Inflammatory macrophage (primary cell): ENCODE measurements around the gene ZNF410.
"Not testable (repeated sequence)": the region's sequence is repeated elsewhere in the genome, so short reads cannot be mapped to it uniquely, and the experiment has no call there.

ENCODE experiments used
- DNase-seq, 2 donors: peaks; one replicate each; pipeline ENCODE4 v3.0.0-alpha.2; 2020 to 2022
- total RNA-seq, 18 experiments: gene quantifications; one replicate each; lab custom pipeline; 2026; ENCODE audit warnings: mixed read lengths in 6 of 18, inconsistent platforms in 2 of 18; lab: John Stamatoyannopoulos, UW

ZNF410 gene, protein sequence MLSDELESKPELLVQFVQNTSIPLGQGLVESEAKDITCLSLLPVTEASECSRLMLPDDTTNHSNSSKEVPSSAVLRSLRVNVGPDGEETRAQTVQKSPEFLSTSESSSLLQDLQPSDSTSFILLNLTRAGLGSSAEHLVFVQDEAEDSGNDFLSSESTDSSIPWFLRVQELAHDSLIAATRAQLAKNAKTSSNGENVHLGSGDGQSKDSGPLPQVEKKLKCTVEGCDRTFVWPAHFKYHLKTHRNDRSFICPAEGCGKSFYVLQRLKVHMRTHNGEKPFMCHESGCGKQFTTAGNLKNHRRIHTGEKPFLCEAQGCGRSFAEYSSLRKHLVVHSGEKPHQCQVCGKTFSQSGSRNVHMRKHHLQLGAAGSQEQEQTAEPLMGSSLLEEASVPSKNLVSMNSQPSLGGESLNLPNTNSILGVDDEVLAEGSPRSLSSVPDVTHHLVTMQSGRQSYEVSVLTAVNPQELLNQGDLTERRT
- total RNA-seq: 0.84 to 5.2 (median 2.8) reads per million in 18 experiments

DNA sequence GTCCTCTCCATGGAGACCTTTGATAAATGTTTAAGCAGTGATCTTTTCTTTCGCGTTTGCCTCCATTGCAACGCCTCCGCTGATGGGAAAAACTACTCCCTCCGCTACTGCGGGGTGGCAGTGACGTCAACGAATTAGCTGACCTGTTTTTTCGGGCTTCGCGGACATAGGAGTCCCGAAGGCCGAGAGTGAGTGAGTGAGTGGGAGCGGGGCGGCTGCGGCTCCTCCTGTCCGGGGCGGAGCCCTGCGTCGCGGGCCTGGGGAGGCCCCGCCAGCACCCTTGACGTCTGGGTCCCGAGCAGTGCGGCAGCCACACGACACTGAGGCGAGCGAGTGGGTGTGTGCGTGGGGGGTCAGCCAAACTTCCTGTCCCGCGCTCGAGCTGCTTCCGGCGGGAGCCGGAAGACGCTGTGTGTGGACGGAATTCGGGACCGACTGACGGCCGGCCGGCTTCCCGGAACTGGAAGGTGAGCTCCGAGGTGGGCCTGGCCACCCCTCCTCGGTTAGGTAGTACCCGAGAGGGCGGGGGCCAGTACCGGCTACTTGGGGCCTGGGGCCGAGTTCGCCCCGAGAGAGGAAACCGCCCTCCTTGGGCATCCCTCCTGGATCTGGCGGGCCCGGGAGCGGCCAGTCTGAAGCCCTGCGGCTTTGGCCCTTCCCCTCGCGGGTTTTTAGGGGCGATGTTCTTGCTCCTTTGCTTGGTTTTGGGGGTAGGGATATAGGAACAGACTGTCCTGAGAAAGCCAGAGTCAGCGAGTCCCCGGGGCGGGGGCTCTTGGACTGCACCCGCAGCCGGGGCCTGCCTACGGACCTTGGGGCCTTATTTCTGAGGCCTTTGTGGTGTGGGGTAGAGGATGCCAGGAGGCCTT, at the start of gene ZNF410:
ZNF410 (plus strand) TSS at position 411 of the 869 bp plus-strand sequence. CDS start 5,317 bp downstream, outside the sequence.
- peak; percentile 98 to 99 for DNase-seq

DNA sequence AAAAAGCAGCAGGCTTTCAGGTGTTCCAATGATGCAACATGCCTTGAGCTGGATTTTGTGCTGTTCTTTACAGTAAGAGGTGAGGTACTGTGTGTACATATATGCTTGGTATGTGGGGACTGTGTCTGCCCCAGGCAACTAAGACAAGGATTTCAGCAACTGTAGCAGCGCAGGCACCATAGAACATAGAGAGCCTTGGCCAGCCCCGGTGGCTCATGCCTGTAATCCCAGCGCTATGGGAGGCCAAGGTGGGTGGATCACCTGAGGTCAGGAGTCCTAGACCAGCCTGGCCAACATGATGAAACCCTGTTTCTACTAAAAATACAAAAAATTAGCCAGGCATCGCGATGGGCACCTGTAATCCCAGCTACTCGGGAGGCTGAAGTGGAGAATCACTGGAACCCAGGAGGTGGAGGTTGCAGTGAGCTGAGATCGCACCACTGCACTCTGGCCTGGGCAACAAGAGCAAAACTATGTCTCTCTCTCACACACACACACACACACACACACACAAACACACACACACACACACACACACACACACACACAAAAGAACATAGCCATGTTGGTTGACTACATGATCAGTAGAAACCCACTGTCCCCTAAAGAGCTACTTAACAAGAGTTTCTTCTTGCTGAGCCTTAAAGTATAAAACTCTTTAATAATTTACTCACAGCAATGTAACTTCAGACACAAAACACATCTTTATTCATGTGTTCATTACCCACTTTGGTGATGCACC, 48.2 kb upstream of the ZNF410 start:
- not testable (repeated sequence) for DNase-seq

DNA sequence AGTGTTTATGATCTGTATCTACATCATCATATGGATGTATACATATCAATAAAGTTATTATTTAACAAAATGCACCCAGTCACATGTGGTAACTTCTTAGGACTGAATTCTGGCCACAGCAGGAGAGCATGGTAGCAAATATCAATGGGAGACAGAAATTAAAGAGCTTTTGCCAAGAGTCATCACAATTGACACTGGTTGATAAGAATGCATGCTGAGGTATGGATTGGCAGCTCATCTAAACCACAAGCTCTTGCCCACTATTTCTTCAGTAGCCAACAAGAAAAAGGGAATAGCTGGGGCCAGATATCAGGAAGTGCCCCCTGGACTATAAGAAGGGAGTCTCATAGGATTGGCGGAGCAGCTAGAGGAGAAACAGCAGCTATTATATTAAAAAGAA, 44.5 kb upstream of the ZNF410 start:
- DNase-seq: no peak

DNA sequence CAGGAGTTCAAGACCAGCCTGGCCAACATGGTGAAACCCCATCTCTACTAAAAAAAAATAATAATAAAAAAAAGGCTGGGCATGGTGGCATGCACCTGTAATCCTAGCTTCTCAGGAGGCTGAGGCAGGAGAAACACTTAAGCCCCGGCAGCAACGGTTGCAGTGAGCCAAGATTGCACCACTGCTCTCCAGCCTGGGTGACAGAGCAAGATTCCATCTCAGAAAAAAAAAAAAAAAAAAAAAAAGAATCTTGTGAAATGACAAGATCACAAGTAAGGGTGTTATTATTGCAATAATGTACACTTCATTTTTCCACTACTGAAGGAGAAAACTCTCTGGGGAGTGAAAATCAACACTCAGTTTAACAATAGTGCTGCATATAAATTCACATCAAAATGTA, 43.8 kb upstream of the ZNF410 start:
- DNase-seq: peak; percentile 54 to 74

DNA sequence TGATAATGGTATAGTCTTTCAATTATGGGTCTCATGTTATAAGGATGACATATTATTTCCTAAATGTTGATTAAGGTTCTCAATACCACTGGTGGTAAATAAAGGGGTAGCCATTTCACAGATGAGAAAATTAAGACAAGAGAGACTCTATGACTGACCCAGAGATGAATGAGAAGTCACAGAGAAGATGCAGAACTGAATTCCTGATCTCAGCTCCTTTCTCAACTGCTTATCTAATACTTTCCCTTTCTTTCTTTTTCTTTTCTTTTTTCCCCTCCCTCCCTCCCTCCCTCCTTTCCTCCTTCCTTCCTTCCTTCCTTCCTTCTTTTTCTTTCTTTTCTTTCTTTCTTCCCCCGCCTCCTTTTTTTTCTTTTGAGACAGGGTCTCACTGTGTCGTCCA, 43.4 kb upstream of the ZNF410 start:
- DNase-seq: no peak

DNA sequence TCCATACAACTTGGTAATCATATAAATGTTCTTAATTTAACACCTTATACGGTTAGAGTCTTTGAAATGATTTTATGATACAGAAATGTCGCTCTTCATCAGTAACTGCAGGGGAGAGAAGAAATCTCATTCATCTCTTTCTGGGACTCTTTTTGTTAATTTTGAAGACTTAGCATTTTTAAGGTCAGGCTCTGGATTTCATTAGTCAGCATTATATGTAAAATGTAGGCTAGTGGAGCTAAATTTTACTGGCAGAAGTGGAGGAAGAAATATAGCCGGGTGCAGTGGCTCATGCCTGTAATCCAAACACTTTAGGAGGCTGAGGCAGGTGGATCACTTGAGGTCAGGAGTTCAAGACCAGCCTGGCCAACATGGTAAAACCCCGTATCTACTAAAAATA, 39.7 kb upstream of the ZNF410 start:
- DNase-seq: no peak

DNA sequence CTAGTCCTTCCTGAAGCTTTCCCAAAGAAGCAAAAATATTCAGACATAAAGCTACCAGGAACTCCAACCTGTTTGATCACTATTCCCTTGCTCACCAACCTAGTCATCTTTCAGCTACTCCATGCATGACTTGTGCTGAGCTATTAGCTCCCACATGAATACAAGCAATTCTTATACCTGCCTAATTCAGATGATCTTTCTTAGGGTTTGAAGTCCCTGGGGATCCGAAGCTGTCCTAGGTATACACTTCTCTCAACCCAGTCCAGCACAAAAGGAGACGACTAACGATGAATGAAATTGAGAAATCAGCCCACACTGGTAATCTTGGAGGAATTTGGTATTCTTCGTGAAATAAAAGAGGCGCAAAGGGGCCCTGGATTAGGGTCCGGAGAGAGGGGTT, 35.7 kb upstream of the ZNF410 start:
- DNase-seq: no peak

DNA sequence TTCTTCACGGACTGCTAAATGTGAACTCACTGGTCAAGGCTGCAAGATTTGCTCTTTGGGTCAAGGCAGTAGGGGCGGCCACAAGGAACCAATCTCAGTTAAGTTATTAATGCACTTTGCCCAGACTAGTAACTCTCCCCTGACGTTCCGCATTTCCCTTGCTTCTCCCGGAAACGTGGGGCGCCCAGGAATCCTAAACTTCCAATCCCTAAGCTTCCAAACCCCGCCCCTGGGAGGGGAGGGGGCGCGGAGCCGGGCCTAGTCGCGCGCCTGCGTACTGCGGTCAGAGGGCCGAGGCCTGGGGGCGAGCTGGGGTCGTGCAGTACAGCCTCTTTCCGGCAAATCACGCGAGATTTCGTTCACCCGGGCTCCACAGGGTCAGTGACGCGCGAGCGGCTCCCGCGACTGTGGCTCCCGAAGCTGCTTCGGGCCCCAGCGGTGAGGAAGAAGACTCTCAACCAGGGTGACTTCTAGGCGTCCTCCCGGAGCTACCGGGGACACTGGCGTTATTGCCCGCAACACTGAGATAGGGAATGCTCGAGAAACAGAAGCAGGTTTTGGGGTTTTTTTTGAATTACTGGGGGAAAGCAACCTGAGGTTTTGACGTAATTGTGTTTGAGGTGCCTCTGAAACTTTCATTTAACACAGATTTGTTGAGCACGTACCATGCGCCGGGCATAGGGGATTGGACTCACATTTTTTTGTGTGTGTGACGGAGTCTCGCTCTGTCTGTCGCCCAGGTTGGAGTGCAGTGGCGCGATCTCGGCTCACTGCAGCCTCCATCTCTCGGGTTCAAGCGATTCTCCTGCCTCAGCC, 34.9 kb upstream of the ZNF410 start, which contains the start of gene PTGR2:
PTGR2 (plus strand) TSS at position 265 of the 816 bp plus-strand sequence. CDS start 7,032 bp downstream, outside the sequence.
- peak; percentile 93 to 95 for DNase-seq

DNA sequence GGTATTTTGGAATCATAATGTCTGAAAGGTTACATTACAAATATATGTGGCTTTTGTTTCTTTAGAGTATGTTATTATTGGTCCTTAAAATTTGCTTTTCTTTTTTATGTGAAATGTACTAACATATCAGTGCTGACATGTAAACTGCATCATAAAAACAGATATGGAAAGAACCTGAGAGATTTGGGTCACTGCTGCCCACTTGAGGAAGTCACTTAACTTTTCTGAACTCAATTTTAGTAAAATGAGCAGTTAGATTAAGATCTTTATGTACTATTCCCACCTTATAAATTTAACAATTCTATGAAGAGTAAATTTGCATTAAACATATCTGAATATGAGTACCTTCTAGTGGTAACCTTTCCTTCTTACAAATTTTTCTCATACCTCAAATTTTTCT, 27.5 kb upstream of the ZNF410 start:
- DNase-seq: no peak

DNA sequence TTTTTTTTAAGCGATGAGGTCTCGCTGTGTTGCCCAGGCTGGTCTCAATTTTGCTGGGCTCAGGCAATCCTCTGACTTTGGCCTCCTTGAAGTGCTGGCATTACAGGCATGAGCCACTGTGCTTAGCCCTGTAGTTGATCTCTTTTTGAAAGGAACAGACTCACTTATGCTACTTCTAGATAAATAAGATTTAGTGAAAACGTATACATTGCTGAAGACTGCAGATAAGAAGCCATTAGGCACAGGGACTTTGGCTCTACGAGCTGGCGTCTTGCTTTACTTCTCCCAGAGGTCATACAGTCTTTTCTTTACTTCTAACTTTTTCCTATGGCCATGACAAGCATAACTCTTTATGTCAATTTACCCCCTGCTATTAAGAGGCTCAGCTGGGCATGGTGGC, 25.6 kb upstream of the ZNF410 start:
- DNase-seq: no peak

DNA sequence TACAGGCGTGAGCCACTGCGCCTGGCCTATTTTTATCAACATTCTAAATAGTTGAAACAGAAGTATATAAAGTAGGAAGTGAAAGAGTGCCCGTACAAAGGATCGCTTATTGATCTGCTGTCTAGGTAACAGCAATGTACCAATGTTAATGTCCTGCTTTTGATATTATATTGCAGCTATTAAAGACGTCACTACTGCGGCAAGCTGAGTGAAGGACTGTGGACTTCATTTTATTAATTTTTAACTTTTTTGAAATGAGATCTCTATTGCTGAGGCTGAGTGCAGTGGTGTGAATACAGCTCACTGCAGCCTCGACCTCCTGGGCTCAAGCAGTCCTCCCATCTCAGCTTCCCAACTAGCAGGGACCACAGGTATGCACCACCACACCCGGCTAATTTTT, 24.2 kb upstream of the ZNF410 start:
- DNase-seq: no peak

DNA sequence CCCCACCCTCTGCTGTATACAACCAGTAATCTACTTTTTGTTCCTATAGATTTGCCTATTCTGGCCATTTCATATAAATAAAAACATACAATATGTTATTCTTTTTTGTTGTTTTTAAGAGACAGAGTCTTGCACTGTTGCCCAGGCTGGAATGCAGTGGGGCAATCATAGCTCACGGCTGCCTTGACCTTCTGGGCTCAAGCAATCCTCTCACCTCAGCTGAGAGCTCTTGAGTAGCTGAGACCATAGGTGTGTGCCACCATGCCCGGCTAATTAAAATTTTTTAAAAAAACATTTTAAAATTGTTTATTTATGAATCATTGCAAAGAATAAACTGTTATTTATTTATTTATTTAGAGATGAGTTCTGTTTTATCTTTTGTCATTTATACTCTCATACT, 23.4 kb upstream of the ZNF410 start:
- no peak for DNase-seq

DNA sequence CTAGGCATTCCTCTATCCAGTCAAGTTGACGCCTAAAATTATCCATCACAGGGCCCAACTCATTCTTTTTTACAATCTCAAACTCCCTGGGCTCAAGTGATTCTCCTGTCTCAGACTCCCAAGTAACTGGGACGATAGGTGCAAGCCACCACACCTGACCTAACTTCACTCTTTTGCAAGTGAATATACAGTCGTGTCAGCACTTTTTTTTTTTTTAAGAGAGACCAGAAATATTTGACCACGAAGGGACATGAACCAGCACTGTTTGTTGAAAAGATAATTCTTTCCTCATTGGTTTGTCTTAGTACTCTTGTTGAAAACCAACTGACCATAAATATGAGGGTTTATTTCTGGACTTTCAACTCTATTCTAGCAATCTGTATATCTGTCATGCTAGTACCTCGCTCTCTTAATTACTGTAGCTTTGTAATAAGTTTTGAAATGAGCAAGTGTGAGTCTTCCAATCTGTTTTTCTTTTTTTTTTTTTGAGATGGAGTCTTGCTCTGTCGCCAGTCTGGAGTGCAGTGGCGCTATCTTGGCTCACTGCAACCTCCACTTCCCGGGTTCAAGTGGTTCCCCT, 21.0 kb upstream of the ZNF410 start:
- no peak for DNase-seq

DNA sequence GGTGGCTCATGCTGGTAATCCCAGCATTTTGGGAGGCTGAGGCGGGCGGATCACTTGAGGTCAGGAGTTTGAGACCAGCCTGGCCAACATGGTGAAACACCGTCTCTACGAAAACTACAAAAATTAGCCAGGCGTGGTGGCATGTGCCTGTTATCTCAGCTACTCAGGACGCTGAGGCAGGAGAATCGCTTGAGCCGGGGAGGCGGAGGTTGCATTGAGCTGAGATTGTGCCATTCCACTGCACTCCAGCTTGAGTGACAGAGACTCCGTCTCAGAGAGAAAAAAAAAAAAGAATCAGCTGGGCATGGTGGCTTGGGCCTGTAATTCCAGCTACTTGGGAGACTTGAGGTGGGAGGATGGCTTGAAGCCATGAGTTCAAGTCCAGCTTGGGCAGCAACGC, 16.9 kb upstream of the ZNF410 start:
- not testable (repeated sequence) for DNase-seq

DNA sequence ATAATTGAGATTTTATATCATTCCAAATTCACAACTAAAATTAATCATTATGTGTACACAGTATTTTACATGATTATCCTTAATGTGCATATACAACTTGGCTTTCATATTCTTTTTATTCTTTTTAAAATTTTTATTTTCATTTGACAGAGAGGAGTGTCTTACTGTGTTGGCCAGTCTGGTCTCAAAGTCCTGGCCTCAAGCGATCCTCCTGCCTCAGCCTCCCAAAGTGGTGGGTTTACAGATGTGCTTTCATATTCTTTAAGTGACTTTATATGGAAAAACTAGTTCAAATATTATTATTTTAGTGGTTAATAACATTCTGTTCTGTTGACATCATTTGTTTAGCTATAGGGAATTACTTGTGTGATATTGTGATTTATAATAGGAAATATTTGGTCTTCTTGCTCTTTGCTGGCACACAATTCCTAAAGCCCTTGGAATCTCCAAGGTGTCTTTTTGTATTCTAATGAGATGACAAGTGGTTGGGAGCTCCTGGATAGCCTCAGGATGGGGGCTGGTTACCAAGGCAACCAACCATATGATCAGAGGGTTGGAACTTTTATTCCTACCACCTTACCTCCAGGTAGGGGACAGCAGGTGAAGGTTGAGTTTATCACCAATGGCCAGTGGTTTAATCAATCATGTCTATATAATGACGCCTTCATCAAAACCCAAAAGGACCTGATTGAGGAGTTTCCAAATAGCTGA, 16.0 kb upstream of the ZNF410 start:
- no peak for DNase-seq

DNA sequence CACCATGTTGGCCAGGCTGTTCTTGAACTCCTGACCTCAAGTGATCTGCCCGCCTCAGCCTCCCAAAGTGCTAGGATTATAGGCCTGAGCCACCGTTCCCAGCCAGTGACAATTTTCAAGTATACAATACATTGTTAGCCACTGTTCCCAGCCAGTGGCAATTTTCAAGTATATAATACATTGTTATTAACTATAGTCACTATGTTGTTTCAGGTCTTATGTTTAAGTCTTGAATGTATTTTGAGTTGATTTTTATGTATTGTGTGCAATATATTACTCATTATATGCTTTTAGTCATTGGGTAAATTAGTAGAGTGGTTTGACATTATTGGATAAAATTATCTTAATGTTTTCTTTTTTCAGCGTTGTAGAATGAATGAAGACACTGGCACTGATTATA, 13.0 kb upstream of the ZNF410 start:
- DNase-seq: no peak

DNA sequence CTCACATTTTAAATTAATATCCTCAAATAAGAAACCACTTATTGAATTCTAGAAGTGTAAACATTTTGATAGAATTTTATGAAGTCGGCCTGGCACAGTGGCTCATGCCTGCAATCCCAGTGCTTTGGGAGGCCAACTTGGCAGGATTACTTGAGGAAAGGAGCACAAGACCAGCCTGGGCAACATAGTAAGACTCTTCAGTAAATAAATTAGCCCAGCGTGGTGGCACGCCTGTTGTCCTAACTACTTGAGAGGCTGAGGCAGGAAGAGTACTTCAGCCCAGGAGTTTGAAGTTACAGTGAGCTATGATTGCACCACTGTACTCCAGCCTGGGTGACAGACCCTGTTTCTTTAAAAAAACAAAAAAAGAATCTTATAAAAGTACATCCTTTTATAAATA, 8.9 kb upstream of the ZNF410 start:
- DNase-seq: no peak

DNA sequence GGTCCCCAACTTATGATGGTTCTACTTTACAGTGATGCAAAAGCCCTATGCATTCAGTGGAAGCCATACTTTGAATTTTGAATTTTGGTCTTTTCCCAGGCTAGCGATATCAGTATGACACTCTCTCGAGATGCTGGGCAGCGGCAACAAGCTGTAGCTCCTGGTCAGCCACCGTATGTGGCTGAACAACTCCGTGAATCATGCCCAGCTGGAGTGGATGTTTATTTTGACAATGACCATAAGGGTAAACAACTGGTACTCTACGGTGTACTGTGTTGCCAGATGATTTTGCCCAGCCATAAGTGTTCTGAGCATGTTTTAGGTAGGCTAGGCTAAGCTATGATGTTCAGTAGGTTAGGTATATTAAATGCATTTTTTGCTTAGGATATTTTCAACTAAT, 8.2 kb upstream of the ZNF410 start:
- no peak for DNase-seq

DNA sequence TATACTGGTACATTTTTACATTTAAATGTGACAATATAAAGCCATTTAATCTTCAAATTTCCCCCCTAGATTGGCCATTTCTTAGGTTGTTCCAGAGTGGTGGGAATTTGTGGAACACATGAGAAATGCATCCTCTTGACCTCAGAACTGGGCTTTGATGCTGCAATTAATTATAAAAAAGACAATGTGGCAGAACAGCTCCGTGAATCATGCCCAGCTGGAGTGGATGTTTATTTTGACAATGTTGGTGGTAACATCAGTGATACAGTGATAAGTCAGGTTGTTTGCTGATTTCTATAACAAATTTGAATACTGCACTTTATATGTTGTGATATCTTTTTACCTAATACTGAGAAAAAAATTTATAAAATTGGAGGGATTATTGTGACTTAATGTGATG, 7.6 kb upstream of the ZNF410 start:
- DNase-seq: no peak

DNA sequence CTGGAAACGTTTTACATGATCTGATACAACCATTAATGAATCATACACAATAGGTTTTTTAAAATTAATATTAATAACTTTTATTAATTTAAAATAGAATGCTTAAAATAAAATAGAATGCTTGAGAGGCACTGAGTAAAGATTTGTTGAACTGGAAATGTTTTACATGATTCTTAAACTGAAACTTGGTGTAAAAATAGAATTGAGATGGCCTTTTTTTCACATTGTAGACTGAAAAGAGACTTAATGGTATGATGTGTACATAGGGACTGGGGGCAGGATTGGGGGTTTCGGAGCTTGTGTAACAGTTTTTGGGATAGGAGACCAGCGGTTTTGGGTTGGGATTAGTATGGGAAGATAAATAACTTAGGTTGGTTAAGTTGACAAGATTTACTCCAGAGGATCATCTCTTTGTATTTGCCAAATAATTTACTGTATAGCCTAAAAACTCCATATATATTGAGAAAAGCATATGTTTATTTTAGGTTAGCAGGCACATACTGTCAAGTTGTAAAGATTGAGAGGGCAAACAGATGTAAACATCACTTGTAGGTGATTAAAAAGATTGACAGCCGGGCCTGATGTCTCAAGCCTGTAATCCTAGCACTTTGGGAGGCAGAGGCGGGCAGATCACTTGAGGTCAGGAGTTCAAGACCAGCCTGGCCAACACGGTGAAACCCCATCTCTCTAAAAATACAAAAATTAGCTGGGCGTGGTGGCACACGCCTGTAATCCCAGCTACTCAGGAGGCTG, 2.0 kb upstream of the ZNF410 start:
- no peak for DNase-seq
